HG03558 (cell line): ENCODE data around the gene DHRS1.
"Not testable (repeated sequence)": the region's sequence is repeated elsewhere in the genome, so short reads cannot be mapped to it uniquely, and the experiment has no call there.

ENCODE experiments used
- ATAC-seq: cut with Tn5 transposase; IDR thresholded peaks from one replicate; pipeline ENCODE4 v1.9.1; 2021; ENCODE audit warnings: moderate number of reproducible peaks; ENCODE audit not compliant: unreplicated experiment; ENCODE audit errors: extremely low read depth

DHRS1 gene

DNA sequence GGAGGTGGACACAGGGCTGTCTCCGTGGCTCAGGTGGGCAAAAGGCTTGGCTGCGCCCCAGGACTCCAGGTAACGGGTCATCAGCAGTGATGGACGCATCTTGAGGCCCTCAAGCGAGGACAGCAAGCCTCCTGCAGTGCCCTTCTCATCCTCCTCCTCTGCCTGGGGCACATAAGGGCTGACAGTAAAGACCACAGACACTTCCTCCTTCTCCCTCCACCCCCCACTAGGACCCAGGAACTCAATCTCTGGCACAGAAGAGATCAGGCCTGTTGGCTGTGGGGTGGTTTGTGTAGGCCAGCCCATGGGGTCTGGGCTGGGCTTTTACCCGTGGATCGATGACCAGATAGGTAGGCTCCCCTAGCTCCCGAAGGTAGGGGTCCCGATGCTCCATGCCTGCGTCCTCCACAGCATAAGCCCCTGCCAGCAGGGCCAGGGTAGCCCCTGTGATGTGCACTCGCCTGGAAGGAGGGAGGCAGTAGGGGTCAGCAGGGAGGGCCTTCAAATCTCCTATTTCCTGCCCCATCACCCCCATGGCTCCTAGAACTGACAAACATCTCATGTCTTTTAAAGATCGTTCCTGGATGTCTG, 29.6 kb upstream of the DHRS1 start:
- no peak for ATAC-seq

DNA sequence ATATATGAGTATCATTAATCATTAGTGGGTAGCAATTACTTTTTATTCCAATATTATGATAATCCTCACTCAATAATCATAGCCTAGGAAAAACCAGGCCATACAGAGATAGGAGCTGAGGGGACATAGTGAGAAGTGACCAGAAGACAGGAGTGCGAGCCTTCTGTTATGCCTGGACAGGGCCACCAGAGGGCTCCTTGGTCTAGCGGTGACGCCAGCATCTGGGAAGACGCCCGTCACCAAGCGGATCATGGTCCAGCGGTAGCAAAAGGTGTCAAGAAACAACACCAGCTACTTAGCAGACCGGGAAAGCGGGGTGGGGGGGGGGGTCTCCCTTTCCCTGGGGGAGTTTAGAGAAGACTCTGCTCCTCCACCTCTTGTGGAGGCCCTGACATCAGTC, 28.3 kb upstream of the DHRS1 start:
- not testable (repeated sequence) for ATAC-seq

DNA sequence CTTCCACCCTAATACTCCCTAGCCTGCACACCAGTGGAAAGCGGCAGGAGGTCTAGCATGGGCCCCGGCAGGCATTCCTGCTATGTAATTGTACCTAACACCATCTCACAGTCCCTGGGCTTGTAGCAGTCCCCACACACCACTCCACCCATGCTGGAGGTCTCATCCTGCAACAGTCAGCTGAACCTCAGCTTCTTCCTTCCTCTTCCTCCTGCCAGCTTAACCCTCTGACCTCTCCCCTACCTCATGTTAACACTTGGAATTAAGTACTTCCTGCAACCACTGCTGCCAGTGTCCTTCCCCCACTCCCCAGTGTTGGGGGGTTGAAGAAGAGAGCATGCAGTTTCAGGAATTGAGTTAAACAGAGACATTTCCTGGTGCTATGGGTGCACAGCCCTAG, 27.7 kb upstream of the DHRS1 start:
- no peak for ATAC-seq

DNA sequence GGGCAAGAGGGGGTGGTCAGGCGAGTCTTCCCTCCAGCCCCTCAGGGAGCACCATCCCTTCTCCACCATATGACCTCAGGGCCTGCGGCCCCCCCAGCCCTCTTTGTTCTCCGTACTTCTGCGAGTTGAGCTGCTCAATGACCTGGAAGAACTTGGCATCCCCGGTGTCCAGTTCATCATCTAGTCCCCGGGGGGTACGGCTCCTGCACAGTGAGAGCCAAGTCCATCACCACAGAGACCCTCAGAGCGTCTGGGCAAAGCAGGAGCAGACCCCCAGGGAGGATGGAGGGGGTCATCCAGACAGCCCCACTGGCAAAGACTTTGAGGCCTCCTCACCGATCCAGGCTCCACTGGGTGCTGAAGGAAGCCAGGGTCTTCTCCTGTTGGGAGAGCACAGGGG, 26.4 kb upstream of the DHRS1 start:
- no peak for ATAC-seq

DNA sequence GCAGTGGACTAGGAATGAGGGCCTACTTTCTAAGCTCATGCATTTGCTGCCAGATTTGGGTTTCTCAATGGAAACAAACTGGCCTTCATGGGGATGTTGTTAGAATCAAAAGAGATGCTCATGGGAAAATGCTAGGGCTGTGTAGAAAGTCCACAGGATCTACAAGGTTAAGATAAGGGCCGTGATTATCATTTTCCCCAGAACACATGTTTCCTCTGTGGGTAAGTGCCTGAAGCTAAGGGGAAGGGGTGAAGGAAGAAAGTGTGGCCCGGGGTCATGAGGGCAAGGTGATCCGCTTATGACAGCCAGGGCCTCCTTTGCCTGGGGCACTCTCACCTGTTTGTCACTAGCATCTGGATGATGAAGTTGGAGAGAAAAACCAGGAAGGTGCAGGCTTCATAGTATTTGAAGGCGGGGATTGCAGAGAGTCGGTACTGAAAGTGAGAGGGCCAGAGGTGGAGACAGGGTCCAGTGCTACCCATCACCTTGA, 25.5 kb upstream of the DHRS1 start:
- ATAC-seq, result no peak

DNA sequence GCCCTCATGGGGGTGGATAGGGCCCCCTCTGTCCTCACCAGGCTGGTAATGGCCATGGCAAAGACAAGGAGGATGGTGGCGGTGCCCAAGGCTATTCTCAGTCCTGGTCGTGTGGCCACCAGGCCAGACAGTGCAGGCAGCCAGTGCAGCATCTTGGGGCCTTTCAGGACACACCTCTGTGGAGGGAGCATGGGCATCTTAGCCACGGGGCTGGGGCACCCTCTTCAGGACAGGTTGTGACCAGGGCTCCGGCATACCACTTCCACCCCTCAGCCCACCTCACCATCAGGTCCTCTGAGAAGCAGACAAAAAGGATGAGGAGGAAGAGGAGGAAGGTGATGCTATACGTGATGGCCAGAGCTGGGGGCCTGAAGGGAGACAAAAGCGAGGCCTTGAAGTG, 24.4 kb upstream of the DHRS1 start:
- no peak for ATAC-seq

DNA sequence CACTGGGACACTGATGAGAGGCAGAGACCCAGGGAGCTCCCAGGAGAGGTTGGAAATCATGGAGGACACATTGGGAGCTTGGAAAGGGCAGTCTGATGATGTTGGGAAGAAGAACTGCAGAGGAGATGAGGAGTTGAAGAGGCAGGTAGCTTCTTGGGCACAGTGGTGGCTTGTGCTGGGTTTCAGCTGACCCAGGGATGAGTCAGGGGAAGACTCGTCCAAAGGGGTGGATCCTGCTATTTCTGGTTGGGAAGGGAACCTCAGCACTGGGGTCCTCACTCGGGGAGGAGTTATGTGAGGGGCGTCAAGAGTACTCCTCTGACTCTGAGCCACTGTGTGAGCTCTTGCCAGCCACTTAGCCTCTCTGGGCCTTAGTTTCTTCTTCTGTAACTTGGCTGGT, 23.8 kb upstream of the DHRS1 start:
- ATAC-seq, result no peak

DNA sequence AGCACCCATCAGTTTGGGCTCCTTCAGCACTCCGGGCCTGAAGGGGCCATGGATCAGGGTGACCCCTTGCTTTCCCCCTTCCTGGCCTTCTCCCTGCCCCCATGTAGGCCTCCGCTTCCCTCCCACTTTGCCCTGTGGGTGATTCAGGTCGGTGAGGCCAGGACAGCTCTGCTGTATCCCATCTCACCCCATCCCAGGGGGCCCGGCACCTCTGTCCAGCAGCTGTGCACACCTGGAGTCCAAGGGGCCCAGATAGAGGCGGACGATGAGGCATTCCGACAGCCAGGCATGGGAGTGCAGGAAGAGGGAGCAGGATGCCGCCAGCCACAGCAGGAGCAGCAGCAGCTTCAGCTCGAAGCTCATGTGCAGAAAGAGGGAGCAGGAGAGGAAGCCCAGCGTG, 23.1 kb upstream of the DHRS1 start:
- no peak for ATAC-seq

DNA sequence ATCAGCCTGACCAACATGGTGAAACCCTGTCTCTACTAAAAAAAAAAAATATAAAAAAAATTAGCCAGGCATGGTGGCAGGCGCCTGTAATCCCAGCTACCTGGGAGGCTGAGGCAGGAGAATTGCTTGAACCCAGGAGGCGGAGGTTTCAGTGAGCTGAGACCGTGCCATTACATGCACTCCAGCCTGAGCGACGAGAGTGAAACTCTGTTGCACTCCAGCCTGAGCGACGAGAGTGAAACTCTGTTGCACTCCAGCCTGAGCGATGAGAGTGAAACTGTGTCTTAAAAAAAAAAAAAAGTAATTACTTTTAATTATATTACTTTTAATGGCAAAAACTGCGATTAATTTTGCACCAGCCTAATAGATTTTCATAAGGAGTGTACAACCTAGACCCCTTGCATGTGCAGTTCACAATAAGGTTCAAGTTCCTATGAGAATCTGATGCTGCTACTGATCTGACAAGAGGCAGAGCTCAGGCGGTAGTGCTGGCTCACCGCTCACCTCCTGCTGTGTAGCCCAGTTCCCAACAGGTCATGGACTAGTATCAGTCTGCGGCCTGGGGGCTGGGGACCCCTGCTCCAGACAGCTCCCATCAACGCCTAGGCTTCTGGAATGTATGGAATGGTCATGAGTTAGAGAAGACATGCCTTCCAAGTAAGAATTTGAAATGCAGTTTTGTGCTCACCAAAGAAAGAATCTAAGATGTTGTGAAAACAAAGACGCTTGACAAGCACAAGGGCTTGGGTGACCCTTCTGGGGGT, 21.8 kb upstream of the DHRS1 start:
- no peak for ATAC-seq

DNA sequence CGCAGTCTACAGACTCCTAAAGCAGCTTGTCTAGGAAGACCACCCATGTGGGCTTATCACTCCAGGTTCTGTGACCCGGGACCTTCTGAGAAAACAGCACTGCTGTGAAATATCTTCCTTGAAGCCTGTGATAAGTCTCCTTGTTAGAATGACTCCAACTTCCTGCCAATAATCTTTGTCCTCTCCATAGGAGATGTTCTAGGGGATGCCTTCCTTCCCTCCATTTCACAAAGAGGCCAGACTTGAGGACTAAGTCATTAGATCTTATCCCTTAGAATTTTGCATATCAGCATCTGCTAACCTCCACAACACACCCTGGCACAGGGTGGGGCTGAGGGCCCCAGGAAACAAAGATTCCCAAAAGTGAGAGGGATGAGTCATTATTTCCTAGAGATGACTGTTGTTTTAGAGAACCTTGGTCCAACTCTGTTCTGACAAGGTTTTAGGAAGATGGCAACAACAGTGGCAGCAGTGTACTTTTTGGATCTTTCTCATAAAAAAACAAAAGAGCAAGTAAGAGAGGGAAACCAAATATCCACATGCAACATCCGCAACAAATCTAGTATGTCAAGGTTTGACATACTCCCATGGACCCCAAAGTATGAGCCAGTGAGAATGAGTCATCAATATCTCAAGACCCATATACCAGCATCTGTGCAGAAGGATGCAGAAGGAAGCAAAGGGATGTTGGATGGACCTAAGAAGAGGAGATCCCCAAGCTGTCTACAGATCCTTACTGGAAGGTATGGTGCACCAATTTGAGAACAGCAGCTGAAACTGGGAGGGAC, 17.8 kb upstream of the DHRS1 start:
- no peak for ATAC-seq

DNA sequence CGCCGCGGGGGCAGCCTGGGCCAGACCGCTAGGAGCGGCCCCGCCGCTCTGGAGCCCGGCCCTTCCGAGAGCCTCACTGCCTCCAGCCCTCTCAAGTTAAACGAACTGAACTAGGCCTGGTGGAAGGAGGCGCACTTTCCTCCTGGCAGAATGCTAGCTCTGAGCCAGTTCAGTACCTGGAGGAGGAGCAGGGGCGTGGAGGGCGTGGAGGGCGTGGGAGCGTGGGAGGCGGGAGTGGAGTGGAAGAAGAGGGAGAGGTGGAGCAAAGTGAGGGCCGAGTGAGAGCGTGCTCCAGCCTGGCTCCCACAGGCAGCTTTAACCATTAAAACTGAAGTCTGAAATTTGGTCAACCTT, 17.0 kb upstream of the DHRS1 start:
- ATAC-seq, result no peak

DNA sequence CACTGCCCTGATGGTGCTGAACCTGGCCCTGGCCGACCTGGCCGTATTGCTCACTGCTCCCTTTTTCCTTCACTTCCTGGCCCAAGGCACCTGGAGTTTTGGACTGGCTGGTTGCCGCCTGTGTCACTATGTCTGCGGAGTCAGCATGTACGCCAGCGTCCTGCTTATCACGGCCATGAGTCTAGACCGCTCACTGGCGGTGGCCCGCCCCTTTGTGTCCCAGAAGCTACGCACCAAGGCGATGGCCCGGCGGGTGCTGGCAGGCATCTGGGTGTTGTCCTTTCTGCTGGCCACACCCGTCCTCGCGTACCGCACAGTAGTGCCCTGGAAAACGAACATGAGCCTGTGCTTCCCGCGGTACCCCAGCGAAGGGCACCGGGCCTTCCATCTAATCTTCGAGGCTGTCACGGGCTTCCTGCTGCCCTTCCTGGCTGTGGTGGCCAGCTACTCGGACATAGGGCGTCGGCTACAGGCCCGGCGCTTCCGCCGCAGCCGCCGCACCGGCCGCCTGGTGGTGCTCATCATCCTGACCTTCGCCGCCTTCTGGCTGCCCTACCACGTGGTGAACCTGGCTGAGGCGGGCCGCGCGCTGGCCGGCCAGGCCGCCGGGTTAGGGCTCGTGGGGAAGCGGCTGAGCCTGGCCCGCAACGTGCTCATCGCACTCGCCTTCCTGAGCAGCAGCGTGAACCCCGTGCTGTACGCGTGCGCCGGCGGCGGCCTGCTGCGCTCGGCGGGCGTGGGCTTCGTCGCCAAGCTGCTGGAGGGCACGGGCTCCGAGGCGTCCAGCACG, 16.4 kb upstream of the DHRS1 start:
- no peak for ATAC-seq

DNA sequence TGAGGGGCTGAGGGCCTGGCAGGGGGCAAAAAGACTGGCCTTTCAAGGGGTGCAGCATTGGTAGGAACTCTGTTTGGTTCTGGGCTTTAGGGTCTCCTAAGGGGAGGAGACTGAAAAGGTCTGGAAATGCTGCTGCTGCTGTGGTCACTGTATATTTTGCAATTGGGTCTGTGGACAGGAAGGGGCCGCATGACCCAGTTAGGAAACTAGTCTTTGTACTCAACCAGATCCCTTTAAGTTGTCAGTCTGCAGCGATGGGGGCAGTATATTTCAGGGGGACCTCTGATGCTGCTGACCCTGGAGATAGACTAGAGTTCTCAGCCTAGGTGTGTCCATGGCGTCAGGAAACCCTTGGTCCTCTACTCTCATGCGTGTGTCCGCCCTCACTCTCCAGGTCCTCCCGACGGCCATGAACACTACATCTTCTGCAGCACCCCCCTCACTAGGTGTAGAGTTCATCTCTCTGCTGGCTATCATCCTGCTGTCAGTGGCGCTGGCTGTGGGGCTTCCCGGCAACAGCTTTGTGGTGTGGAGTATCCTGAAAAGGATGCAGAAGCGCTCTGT, 15.7 kb upstream of the DHRS1 start:
- ATAC-seq, result no peak

DNA sequence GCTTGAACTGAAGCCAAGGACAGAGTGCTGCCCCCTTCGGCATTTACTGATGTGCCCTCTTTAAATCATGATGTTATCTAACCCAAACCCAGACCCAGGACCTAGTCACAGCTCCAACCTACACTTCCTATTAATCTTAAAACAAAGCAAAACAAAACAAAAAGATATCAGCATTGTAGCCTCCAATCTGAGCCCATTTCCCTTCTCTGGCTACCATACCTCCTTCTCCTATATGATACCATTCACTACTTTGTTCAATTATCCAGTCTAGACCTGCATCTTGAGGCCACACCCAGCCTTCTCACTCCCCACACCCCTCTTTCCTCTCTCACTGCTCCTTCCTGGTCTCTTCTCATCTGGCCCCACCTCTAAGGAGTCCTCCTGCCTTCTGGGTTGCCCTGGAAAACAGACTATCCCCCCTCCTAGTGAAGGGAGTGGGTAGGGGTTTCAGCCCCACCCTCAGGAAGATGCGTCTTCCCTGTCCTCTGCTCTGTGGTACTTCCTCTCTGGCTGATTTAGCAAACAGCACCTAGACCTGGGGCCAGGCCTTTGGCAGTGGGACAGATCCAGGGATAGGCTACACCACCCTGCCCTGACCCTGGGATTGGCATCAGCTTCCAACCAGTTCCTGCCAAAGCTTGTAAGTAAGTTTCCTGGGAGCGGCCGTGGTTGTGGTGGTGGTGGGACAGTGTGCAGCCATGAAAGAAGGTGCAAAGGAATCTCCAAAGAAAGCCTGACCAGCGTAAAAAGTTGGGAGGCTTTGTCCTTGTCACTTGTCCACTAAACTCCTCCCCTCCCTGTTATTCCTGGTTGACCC, 15.0 kb upstream of the DHRS1 start:
- no peak for ATAC-seq

DNA sequence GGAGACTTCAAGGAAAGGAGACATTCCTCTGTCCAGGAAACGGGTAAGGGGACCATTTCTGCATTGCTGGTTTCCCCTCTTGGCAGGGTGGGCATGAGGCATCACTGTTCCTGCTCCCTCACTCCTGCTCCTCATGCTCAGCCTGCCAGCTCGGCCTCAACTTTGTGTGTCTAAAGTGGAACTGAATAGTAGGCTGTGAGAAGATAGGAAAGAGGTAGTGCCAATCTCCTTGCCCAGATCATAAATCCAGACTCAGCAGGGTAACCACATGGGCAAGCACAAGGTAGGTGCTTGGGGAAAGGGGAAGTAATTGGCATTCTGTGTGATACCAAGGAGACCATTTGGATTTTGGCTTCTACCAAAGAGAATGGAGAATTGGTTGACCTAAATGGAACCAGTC, 14.3 kb upstream of the DHRS1 start:
- ATAC-seq, result no peak

DNA sequence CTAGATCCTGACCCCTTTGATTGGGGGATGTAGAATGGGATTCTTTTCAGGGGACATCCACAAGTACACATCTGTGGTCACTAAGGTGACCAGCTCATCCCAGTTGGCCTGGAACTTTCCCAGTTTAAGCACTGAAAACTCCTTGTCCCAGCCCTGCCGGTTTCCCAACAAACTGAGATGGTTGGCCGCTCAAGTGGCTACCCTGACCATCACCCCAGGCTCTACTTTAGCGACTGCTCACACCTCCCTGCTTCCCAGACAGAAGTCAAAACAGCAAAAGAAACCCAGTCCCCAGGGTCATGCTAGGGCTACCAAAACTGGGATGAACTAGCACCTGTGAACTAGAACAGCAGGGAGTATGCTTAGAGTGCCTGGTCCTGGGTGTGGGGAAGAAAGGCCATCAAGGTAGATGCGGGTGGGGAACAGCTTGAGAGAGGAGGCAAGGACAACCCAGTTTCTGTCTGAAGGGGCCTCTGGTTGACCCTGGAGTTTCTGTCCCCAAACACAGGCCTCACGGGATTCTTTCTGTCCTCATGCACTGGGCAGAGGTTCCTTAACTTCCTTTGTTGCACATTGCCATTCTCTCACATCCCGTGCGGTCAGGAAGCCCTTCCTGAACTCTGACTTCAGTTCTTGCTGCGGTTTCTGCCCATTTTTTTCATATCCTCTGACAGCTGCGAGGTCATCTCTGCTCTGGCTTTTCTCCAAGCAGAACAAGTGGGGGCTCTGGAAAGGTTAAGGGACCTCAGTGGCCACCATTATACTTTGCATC, 13.3 kb upstream of the DHRS1 start:
- ATAC-seq, result no peak

DNA sequence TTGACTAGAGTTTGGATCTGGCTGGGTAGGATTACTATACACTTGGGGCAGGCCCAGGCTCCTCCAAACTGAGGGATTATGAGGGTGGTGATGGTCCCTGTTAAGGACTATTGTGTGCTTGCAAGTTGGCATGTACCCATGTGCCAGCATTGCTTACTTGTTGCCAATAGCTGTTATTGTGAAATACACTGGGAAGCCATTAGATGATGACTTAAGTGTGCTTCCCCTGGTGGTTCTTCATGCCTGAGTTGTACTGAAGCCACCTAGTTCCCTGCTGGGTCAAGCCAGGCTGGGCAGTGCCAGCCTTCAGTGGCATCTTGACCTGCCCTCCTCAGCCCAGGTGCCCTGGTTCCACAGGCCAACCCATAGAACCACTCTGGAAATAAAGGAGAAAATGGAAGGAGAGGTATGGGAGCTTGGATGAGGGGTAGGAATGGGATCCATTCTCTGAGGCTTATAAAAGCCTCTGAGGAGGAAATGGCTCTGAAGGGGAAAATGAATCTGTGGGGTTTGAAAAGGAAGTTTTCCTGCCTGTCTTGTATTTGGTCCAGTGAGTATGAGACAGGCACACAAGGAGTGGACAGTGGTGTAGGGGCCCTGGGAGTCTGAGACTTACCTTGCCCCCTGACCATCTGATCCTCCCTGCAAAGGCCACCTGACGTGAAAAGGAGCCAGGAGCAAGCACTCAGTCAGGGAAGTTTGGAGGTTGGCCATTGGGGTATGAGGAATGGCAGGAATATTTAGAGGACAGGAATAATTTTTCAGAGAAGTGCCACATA, 12.4 kb upstream of the DHRS1 start:
- no peak for ATAC-seq
